H9 (cell line): ENCODE measurements around the gene MYDGF. TPM values are rescaled to one million over a fixed set of nuclear protein-coding genes. Genes with fewer than 3 reads are reported as not detected.

ENCODE experiments used
- DNase-seq: peaks from one replicate; pipeline ENCODE4 v3.0.0-alpha.2; 2017
- H2AFZ ChIP-seq: one replicate; pipeline ENCODE4 v1.6.1; 2013; ENCODE audit warnings: mild to moderate bottlenecking, low read length, control low read depth, moderate library complexity
- H2AK5ac ChIP-seq: 2 replicates; pipeline ENCODE4 v1.6.1; 2013; ENCODE audit warnings: low read length, control low read depth, mixed read lengths; ENCODE audit not compliant: insufficient read length
- H2BK120ac ChIP-seq: one replicate; pipeline ENCODE4 v1.6.1; 2013; ENCODE audit warnings: low read depth, mild to moderate bottlenecking, low read length, control low read depth, inconsistent platforms; ENCODE audit not compliant: poor library complexity, severe bottlenecking
- H2BK12ac ChIP-seq: 2 replicates; pipeline ENCODE4 v1.6.1; 2013; ENCODE audit warnings: low read length, control low read depth, mixed read lengths, low read depth; ENCODE audit not compliant: insufficient read length
- H2BK15ac ChIP-seq: 2 replicates; pipeline ENCODE4 v1.6.1; 2013; ENCODE audit warnings: low read depth, low read length, control low read depth
- H2BK20ac ChIP-seq: one replicate; pipeline ENCODE4 v1.6.1; 2013; ENCODE audit warnings: low read depth, mild to moderate bottlenecking, low read length, control low read depth, inconsistent platforms; ENCODE audit not compliant: poor library complexity, severe bottlenecking
- H2BK5ac ChIP-seq: 2 replicates; pipeline ENCODE4 v1.6.1; 2013; ENCODE audit warnings: low read length, control low read depth, mixed read lengths; ENCODE audit not compliant: insufficient read length
- H3K14ac ChIP-seq: 2 replicates; pipeline ENCODE4 v1.6.1; 2013; ENCODE audit warnings: low read length, control low read depth; ENCODE audit not compliant: insufficient read depth
- H3K18ac ChIP-seq: 2 replicates; pipeline ENCODE4 v1.6.1; 2013; ENCODE audit warnings: low read depth, mild to moderate bottlenecking, mixed read lengths, low read length, control low read depth; ENCODE audit not compliant: insufficient read length
- H3K23ac ChIP-seq: 2 replicates; pipeline ENCODE4 v1.6.1; 2013; ENCODE audit warnings: low read length, control low read depth, mixed read lengths, low read depth; ENCODE audit not compliant: insufficient read length
- H3K23me2 ChIP-seq: 2 replicates; pipeline ENCODE4 v1.6.1; 2013; ENCODE audit warnings: low read depth, mild to moderate bottlenecking, mixed read lengths, low read length, control low read depth; ENCODE audit not compliant: insufficient read length, poor library complexity, severe bottlenecking
- H3K27ac ChIP-seq: 2 replicates; pipeline ENCODE4 v1.5.1; 2013; ENCODE audit warnings: low read length, control low read depth, mixed read lengths, low read depth; ENCODE audit not compliant: insufficient read length
- H3K27me3 ChIP-seq: 2 replicates; pipeline ENCODE4 v1.6.1; 2013; ENCODE audit warnings: low read length, control low read depth, inconsistent platforms; ENCODE audit not compliant: insufficient read depth
- H3K4ac ChIP-seq: 2 replicates; pipeline ENCODE4 v1.6.1; 2013; ENCODE audit warnings: low read depth, mild to moderate bottlenecking, control low read depth, inconsistent platforms, low read length, moderate library complexity
- H3K4me1 ChIP-seq: 2 replicates; pipeline ENCODE4 v1.6.1; 2013; ENCODE audit warnings: low read length, control low read depth, inconsistent platforms; ENCODE audit not compliant: insufficient read depth
- H3K4me2 ChIP-seq: 2 replicates; pipeline ENCODE4 v1.6.1; 2013; ENCODE audit warnings: low read length, control low read depth, mixed read lengths; ENCODE audit not compliant: insufficient read length, insufficient read depth
- H3K56ac ChIP-seq: 2 replicates; pipeline ENCODE4 v1.6.1; 2013; ENCODE audit warnings: low read depth, mild to moderate bottlenecking, mixed read lengths, low read length, control low read depth; ENCODE audit not compliant: insufficient read length
- H3K79me1 ChIP-seq: 2 replicates; pipeline ENCODE4 v1.6.1; 2013; ENCODE audit warnings: low read depth, mild to moderate bottlenecking, moderate library complexity, low read length, control low read depth, inconsistent platforms; ENCODE audit not compliant: insufficient read depth, poor library complexity, severe bottlenecking
- H3K79me2 ChIP-seq: 2 replicates; pipeline ENCODE4 v1.6.1; 2013; ENCODE audit warnings: low read length, control low read depth, inconsistent platforms; ENCODE audit not compliant: insufficient read depth
- H3K9ac ChIP-seq: 2 replicates; pipeline ENCODE4 v1.6.1; 2013; ENCODE audit warnings: low read length, control low read depth, mixed read lengths; ENCODE audit not compliant: insufficient read length; ENCODE audit errors: extremely low read depth
- H3K9me3 ChIP-seq: one replicate; pipeline ENCODE4 v1.6.1; 2013; ENCODE audit warnings: low read depth, low read length, inconsistent platforms; ENCODE audit not compliant: control insufficient read depth
- H3T11ph ChIP-seq: one replicate; pipeline ENCODE4 v1.6.1; 2013; ENCODE audit warnings: mild to moderate bottlenecking, low read length, control low read depth, inconsistent platforms
- H4K20me1 ChIP-seq: one replicate; pipeline ENCODE4 v1.6.1; 2013; ENCODE audit not compliant: control insufficient read depth, insufficient read length, insufficient read depth
- H4K5ac ChIP-seq: 2 replicates; pipeline ENCODE4 v1.6.1; 2013; ENCODE audit warnings: low read depth, mild to moderate bottlenecking, mixed read lengths, low read length, control low read depth; ENCODE audit not compliant: insufficient read length
- H4K8ac ChIP-seq: replicated peaks from 2 replicates; pipeline ENCODE4 v1.6.1; 2013; ENCODE audit warnings: low read length, control low read depth, mixed read lengths, low read depth; ENCODE audit not compliant: insufficient read length
- H4K91ac ChIP-seq: 2 replicates; pipeline ENCODE4 v1.6.1; 2013; ENCODE audit warnings: low read depth, mild to moderate bottlenecking, moderate library complexity, mixed read lengths, low read length, control low read depth; ENCODE audit not compliant: insufficient read length
- H3K27ac Mint-ChIP-seq, 3 experiments: 2 replicates in 2 of 3; 3 replicates in 1 of 3; pipeline ENCODE4 v1.8.0; 2020 to 2021; ENCODE audit warnings: mixed read lengths in 3 of 3, mild to moderate bottlenecking in 1 of 3, moderate library complexity in 1 of 3
- H3K27me3 Mint-ChIP-seq: 2 replicates; pipeline ENCODE4 v1.8.0; 2021; ENCODE audit warnings: low read depth, mild to moderate bottlenecking, moderate library complexity, mixed read lengths
- H3K36me3 Mint-ChIP-seq, 3 experiments: 2 replicates in 2 of 3; 3 replicates in 1 of 3; pipeline ENCODE4 v1.8.0; 2020 to 2021; ENCODE audit warnings: low read depth in 3 of 3, mixed read lengths in 3 of 3; ENCODE audit not compliant: insufficient read depth in 1 of 3
- H3K4me1 Mint-ChIP-seq, 2 experiments: 2 replicates each; pipeline ENCODE4 v1.8.0; 2020; ENCODE audit warnings: mixed read lengths in 2 of 2
- H3K4me3 Mint-ChIP-seq, 2 experiments: 2 replicates in 1 of 2; 3 replicates in 1 of 2; pipeline ENCODE4 v1.8.0; 2020 to 2021; ENCODE audit warnings: mild to moderate bottlenecking in 2 of 2, mixed read lengths in 2 of 2, moderate library complexity in 1 of 2
- H3K9me3 Mint-ChIP-seq, 2 experiments: 2 replicates in 1 of 2; 3 replicates in 1 of 2; pipeline ENCODE4 v1.8.0; 2020; ENCODE audit warnings: mild to moderate bottlenecking in 2 of 2, mixed read lengths in 2 of 2, moderate library complexity in 1 of 2
- WGBS: extraction: QIAGEN DNeasy Blood & Tissue Kit; methylation state at CpG from one replicate; pipeline ENCODE4 v1.1.7; 2013; ENCODE audit warnings: missing lambda C conversion rate, low lambda C conversion rate, mixed read lengths; ENCODE audit not compliant: insufficient read length; ENCODE audit errors: extremely low coverage; 5-methylcytosine and 5-hydroxymethylcytosine counted together
- total RNA-seq: library from RNA; stranded (reverse); gene quantifications from 2 replicates; pipeline ENCODE4 v1.2.1, GENCODE V29; 2021
- TF ChIP-seq, protein P1 (sequence below): fragments of 200-600 bp; sonication (generic); conservative IDR thresholded peaks from 3 replicates; pipeline ENCODE4 v1.8.0; 2021; ENCODE audit warnings: antibody characterized with exemption, mild to moderate bottlenecking

MYDGF gene
- total RNA-seq, 1 experiment from 2014 or later, result 43.4 TPM

DNA sequence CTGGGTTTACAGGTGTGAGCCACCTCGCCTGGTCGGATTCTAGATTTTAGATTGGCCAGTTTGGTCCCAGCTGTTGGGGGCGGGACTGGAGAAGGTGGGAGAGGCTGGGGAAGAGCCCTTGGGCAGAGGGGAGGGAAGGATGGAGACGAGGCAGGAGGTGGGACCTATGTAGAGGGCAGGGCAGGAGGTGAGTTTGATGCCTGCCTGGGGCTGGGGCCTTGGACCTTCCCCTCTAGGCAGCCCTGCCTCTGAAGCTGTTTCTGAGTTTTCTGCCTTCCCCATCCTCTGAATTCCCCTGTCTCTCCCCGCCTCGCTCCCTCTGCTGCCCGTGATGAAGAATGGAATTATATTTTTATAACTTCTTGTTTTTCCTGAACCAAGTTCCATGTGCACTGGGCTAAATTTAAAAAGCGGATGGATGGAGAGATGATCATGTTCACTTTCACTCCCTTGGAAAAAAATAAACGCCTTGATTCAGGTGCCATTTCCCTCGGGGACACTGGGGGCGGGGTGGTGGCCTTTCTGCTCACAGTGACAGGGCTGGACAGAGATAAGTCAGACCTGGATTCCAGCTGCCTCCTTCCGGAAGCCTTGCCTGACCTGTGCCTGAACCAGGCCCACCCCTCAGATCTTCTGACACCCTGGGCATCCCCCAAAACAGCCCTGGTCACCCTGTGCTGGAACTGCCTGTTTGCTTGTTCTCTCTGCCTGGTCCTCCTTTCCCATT, 47.3 kb downstream of the MYDGF start:
- Histone ChIP-seq H3K27me3 (no peaks in the 10 kb centered on the region), H3K4me2 (no peak overlapping the region), H2AFZ (no peak overlapping the region), H3K56ac (no peak overlapping the region), H3T11ph (no peak overlapping the region), H3K23ac (no peak overlapping the region), H3K9ac (no peak overlapping the region), H3K27ac (no peak overlapping the region), H3K9me3 (no peaks in the 10 kb centered on the region), H3K79me1 (no peaks in the 10 kb centered on the region), H2BK5ac (no peak overlapping the region), H4K8ac (no peak overlapping the region), H3K4ac (no peak overlapping the region), H3K4me1 (no peaks in the 10 kb centered on the region), H4K20me1 (no peaks in the 10 kb centered on the region), H4K5ac (no peak overlapping the region), H2BK15ac (no peak overlapping the region), H3K18ac (no peak overlapping the region), H2BK12ac (no peak overlapping the region), H2BK120ac (no peak overlapping the region), H3K79me2 (no peaks in the 10 kb centered on the region), H3K23me2 (no peaks in the 10 kb centered on the region), H2BK20ac (no peak overlapping the region), H4K91ac (no peak overlapping the region), H2AK5ac (no peak overlapping the region), H3K14ac (no peak overlapping the region)
- peak; percentile 86 for DNase-seq
- peaks cover 7 to 33% of the 10 kb centered on the region in 2 experiments for H3K4me1 Mint-ChIP-seq
- H3K27ac Mint-ChIP-seq, result 0 out of 7 replicates have a peak overlapping the region, but pooled peaks of 1 of the 3 experiments have one; percentile 44
- H3K4me3 Mint-ChIP-seq, result no peak overlapping the region
- H3K9me3 Mint-ChIP-seq, result 0 out of 5 replicates have a peak, but pooled peaks cover 0 to 1% of the 10 kb centered on the region in 2 experiments
- peaks cover 17% of the 10 kb centered on the region for H3K27me3 Mint-ChIP-seq
- TF ChIP-seq, protein P1, sequence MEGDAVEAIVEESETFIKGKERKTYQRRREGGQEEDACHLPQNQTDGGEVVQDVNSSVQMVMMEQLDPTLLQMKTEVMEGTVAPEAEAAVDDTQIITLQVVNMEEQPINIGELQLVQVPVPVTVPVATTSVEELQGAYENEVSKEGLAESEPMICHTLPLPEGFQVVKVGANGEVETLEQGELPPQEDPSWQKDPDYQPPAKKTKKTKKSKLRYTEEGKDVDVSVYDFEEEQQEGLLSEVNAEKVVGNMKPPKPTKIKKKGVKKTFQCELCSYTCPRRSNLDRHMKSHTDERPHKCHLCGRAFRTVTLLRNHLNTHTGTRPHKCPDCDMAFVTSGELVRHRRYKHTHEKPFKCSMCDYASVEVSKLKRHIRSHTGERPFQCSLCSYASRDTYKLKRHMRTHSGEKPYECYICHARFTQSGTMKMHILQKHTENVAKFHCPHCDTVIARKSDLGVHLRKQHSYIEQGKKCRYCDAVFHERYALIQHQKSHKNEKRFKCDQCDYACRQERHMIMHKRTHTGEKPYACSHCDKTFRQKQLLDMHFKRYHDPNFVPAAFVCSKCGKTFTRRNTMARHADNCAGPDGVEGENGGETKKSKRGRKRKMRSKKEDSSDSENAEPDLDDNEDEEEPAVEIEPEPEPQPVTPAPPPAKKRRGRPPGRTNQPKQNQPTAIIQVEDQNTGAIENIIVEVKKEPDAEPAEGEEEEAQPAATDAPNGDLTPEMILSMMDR, result peak; percentile 38; the same call in 2 of the 3 replicates
- WGBS, result no CpG with 5 or more reads among the region's 12 CpGs
- H3K36me3 Mint-ChIP-seq, result no peaks in the 10 kb centered on the region; a peak in 1 of 7 replicates
